H9 (cell line): ENCODE results near the gene ARFGEF2. TPM values are rescaled to one million over a fixed set of nuclear protein-coding genes. Genes with fewer than 3 reads are reported as not detected.

ENCODE experiments used
- DNase-seq: peaks from one replicate; pipeline ENCODE4 v3.0.0-alpha.2; 2017
- H2AFZ ChIP-seq: one replicate; pipeline ENCODE4 v1.6.1; 2013; ENCODE audit warnings: mild to moderate bottlenecking, low read length, control low read depth, moderate library complexity
- H2AK5ac ChIP-seq: 2 replicates; pipeline ENCODE4 v1.6.1; 2013; ENCODE audit warnings: low read length, control low read depth, mixed read lengths; ENCODE audit not compliant: insufficient read length
- H2BK120ac ChIP-seq: one replicate; pipeline ENCODE4 v1.6.1; 2013; ENCODE audit warnings: low read depth, mild to moderate bottlenecking, low read length, control low read depth, inconsistent platforms; ENCODE audit not compliant: poor library complexity, severe bottlenecking
- H2BK12ac ChIP-seq: 2 replicates; pipeline ENCODE4 v1.6.1; 2013; ENCODE audit warnings: low read length, control low read depth, mixed read lengths, low read depth; ENCODE audit not compliant: insufficient read length
- H2BK15ac ChIP-seq: 2 replicates; pipeline ENCODE4 v1.6.1; 2013; ENCODE audit warnings: low read depth, low read length, control low read depth
- H2BK20ac ChIP-seq: one replicate; pipeline ENCODE4 v1.6.1; 2013; ENCODE audit warnings: low read depth, mild to moderate bottlenecking, low read length, control low read depth, inconsistent platforms; ENCODE audit not compliant: poor library complexity, severe bottlenecking
- H2BK5ac ChIP-seq: 2 replicates; pipeline ENCODE4 v1.6.1; 2013; ENCODE audit warnings: low read length, control low read depth, mixed read lengths; ENCODE audit not compliant: insufficient read length
- H3K14ac ChIP-seq: 2 replicates; pipeline ENCODE4 v1.6.1; 2013; ENCODE audit warnings: low read length, control low read depth; ENCODE audit not compliant: insufficient read depth
- H3K18ac ChIP-seq: 2 replicates; pipeline ENCODE4 v1.6.1; 2013; ENCODE audit warnings: low read depth, mild to moderate bottlenecking, mixed read lengths, low read length, control low read depth; ENCODE audit not compliant: insufficient read length
- H3K23ac ChIP-seq: 2 replicates; pipeline ENCODE4 v1.6.1; 2013; ENCODE audit warnings: low read length, control low read depth, mixed read lengths, low read depth; ENCODE audit not compliant: insufficient read length
- H3K23me2 ChIP-seq: 2 replicates; pipeline ENCODE4 v1.6.1; 2013; ENCODE audit warnings: low read depth, mild to moderate bottlenecking, mixed read lengths, low read length, control low read depth; ENCODE audit not compliant: insufficient read length, poor library complexity, severe bottlenecking
- H3K27ac ChIP-seq: 2 replicates; pipeline ENCODE4 v1.5.1; 2013; ENCODE audit warnings: low read length, control low read depth, mixed read lengths, low read depth; ENCODE audit not compliant: insufficient read length
- H3K27me3 ChIP-seq: 2 replicates; pipeline ENCODE4 v1.6.1; 2013; ENCODE audit warnings: low read length, control low read depth, inconsistent platforms; ENCODE audit not compliant: insufficient read depth
- H3K4ac ChIP-seq: 2 replicates; pipeline ENCODE4 v1.6.1; 2013; ENCODE audit warnings: low read depth, mild to moderate bottlenecking, control low read depth, inconsistent platforms, low read length, moderate library complexity
- H3K4me1 ChIP-seq: 2 replicates; pipeline ENCODE4 v1.6.1; 2013; ENCODE audit warnings: low read length, control low read depth, inconsistent platforms; ENCODE audit not compliant: insufficient read depth
- H3K4me2 ChIP-seq: 2 replicates; pipeline ENCODE4 v1.6.1; 2013; ENCODE audit warnings: low read length, control low read depth, mixed read lengths; ENCODE audit not compliant: insufficient read length, insufficient read depth
- H3K56ac ChIP-seq: 2 replicates; pipeline ENCODE4 v1.6.1; 2013; ENCODE audit warnings: low read depth, mild to moderate bottlenecking, mixed read lengths, low read length, control low read depth; ENCODE audit not compliant: insufficient read length
- H3K79me1 ChIP-seq: 2 replicates; pipeline ENCODE4 v1.6.1; 2013; ENCODE audit warnings: low read depth, mild to moderate bottlenecking, moderate library complexity, low read length, control low read depth, inconsistent platforms; ENCODE audit not compliant: insufficient read depth, poor library complexity, severe bottlenecking
- H3K79me2 ChIP-seq: 2 replicates; pipeline ENCODE4 v1.6.1; 2013; ENCODE audit warnings: low read length, control low read depth, inconsistent platforms; ENCODE audit not compliant: insufficient read depth
- H3K9ac ChIP-seq: 2 replicates; pipeline ENCODE4 v1.6.1; 2013; ENCODE audit warnings: low read length, control low read depth, mixed read lengths; ENCODE audit not compliant: insufficient read length; ENCODE audit errors: extremely low read depth
- H3K9me3 ChIP-seq: one replicate; pipeline ENCODE4 v1.6.1; 2013; ENCODE audit warnings: low read depth, low read length, inconsistent platforms; ENCODE audit not compliant: control insufficient read depth
- H3T11ph ChIP-seq: one replicate; pipeline ENCODE4 v1.6.1; 2013; ENCODE audit warnings: mild to moderate bottlenecking, low read length, control low read depth, inconsistent platforms
- H4K20me1 ChIP-seq: one replicate; pipeline ENCODE4 v1.6.1; 2013; ENCODE audit not compliant: control insufficient read depth, insufficient read length, insufficient read depth
- H4K5ac ChIP-seq: 2 replicates; pipeline ENCODE4 v1.6.1; 2013; ENCODE audit warnings: low read depth, mild to moderate bottlenecking, mixed read lengths, low read length, control low read depth; ENCODE audit not compliant: insufficient read length
- H4K8ac ChIP-seq: replicated peaks from 2 replicates; pipeline ENCODE4 v1.6.1; 2013; ENCODE audit warnings: low read length, control low read depth, mixed read lengths, low read depth; ENCODE audit not compliant: insufficient read length
- H4K91ac ChIP-seq: 2 replicates; pipeline ENCODE4 v1.6.1; 2013; ENCODE audit warnings: low read depth, mild to moderate bottlenecking, moderate library complexity, mixed read lengths, low read length, control low read depth; ENCODE audit not compliant: insufficient read length
- H3K27ac Mint-ChIP-seq, 3 experiments: 2 replicates in 2 of 3; 3 replicates in 1 of 3; pipeline ENCODE4 v1.8.0; 2020 to 2021; ENCODE audit warnings: mixed read lengths in 3 of 3, mild to moderate bottlenecking in 1 of 3, moderate library complexity in 1 of 3
- H3K27me3 Mint-ChIP-seq: 2 replicates; pipeline ENCODE4 v1.8.0; 2021; ENCODE audit warnings: low read depth, mild to moderate bottlenecking, moderate library complexity, mixed read lengths
- H3K36me3 Mint-ChIP-seq, 3 experiments: 2 replicates in 2 of 3; 3 replicates in 1 of 3; pipeline ENCODE4 v1.8.0; 2020 to 2021; ENCODE audit warnings: low read depth in 3 of 3, mixed read lengths in 3 of 3; ENCODE audit not compliant: insufficient read depth in 1 of 3
- H3K4me1 Mint-ChIP-seq, 2 experiments: 2 replicates each; pipeline ENCODE4 v1.8.0; 2020; ENCODE audit warnings: mixed read lengths in 2 of 2
- H3K4me3 Mint-ChIP-seq, 2 experiments: 2 replicates in 1 of 2; 3 replicates in 1 of 2; pipeline ENCODE4 v1.8.0; 2020 to 2021; ENCODE audit warnings: mild to moderate bottlenecking in 2 of 2, mixed read lengths in 2 of 2, moderate library complexity in 1 of 2
- H3K9me3 Mint-ChIP-seq, 2 experiments: 2 replicates in 1 of 2; 3 replicates in 1 of 2; pipeline ENCODE4 v1.8.0; 2020; ENCODE audit warnings: mild to moderate bottlenecking in 2 of 2, mixed read lengths in 2 of 2, moderate library complexity in 1 of 2
- CTCF ChIP-seq: fragments of 200-600 bp; sonication (generic); conservative IDR thresholded peaks from 3 replicates; pipeline ENCODE4 v1.8.0; 2021; ENCODE audit warnings: antibody characterized with exemption, mild to moderate bottlenecking
- WGBS: extraction: QIAGEN DNeasy Blood & Tissue Kit; methylation state at CpG from one replicate; pipeline ENCODE4 v1.1.7; 2013; ENCODE audit warnings: missing lambda C conversion rate, low lambda C conversion rate, mixed read lengths; ENCODE audit not compliant: insufficient read length; ENCODE audit errors: extremely low coverage; 5-methylcytosine and 5-hydroxymethylcytosine counted together
- total RNA-seq: library from RNA; stranded (reverse); gene quantifications from 2 replicates; pipeline ENCODE4 v1.2.1, GENCODE V29; 2021

ARFGEF2 gene
- total RNA-seq, 1 experiment from 2014 or later: 16.6 TPM

GRCh38 chr20:48957533-48957932 is 36.0 kb downstream of the ARFGEF2 start:
- Histone ChIP-seq H2AFZ (no peak overlapping the region), H3K27me3 (no peaks in the 10 kb centered on the region), H4K20me1 (no peaks in the 10 kb centered on the region), H2BK120ac (no peak overlapping the region), H2AK5ac (no peak overlapping the region), H3K18ac (no peak overlapping the region), H3K14ac (no peak overlapping the region), H3K9me3 (no peaks in the 10 kb centered on the region), H3K9ac (no peak overlapping the region), H4K91ac (no peak overlapping the region), H2BK20ac (no peak overlapping the region), H3K27ac (no peak overlapping the region), H3K23me2 (no peaks in the 10 kb centered on the region), H2BK12ac (no peak overlapping the region), H2BK15ac (no peak overlapping the region), H3K79me2 (no peaks in the 10 kb centered on the region), H3K4me2 (no peak overlapping the region), H3T11ph (no peak overlapping the region), H3K4ac (no peak overlapping the region), H2BK5ac (no peak overlapping the region), H4K5ac (no peak overlapping the region), H3K56ac (no peak overlapping the region), H4K8ac (no peak overlapping the region), H3K4me1 (no peaks in the 10 kb centered on the region), H3K79me1 (no peaks in the 10 kb centered on the region), H3K23ac (no peak overlapping the region)
- no peak for DNase-seq
- Mint-ChIP-seq H3K9me3 (no peaks in the 10 kb centered on the region; a peak in 1 of 5 replicates), H3K27ac (peak overlapping the region in 2 of 3 experiments; percentile 83 to 89; a peak in 2 of 7 replicates), H3K4me1 (no peaks in the 10 kb centered on the region), H3K36me3 (peaks cover 7 to 58% (median 43%) of the 10 kb centered on the region in 3 experiments; a peak in 6 of 7 replicates), H3K4me3 (no peak overlapping the region), H3K27me3 (no peaks in the 10 kb centered on the region)
- no CpG with 5 or more reads among the region's 2 CpGs for WGBS
- TF ChIP-seq CTCF: no peak
